GM13977 (cell line): Measurements from ENCODE around the gene VAV1.

ENCODE experiments used
- DNase-seq: peaks from one replicate; pipeline ENCODE4 v3.0.0; 2012; ENCODE audit warnings: low spot score
- in situ Hi-C: fragments of 300-500 bp; cut with MboI; formaldehyde crosslinking; loops from one replicate; pipeline ENCODE4 v1.12.0; 2022; ENCODE audit warnings: low sequenced_read_pairs, low pct_unique_long_range_greater_than_20kb, mixed read lengths, inconsistent platforms; ENCODE audit not compliant: unreplicated experiment
- TF ChIP-seq, protein P1 (sequence below): IDR thresholded peaks from 2 replicates; pipeline ENCODE4 v1.5.1; 2012; ENCODE audit warnings: mild to moderate bottlenecking, control low read depth; ENCODE audit not compliant: insufficient read depth; ENCODE audit errors: extremely low read depth, missing control alignments

The VAV1 gene

DNA sequence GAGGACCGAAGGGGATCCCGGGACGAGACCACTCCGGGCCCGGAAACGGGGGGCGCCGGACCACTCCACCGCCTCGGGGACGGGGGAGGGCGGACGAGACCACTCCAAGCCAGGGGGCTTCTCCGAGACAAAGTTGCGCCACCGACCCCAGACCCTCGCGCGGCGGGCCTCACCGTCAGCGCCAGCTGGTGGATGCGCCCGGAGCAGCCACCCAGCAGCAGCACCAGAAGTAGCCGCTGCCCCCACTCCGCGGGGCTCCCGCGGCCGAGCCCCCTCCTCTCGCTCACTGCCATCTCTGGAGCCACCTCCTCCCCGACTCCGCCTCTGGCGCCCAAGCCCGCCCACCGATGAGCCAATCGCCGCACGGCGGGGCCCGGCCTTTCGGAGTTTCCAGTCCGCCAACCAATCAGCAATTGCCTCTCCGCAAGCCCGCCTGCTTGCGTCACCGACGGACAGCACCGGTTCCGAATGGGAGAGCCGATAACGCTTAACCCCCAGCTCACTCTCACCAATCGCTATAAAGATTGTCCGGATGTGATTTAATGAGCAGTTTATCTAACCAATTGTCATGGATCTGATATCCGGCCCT is 35.1 kb upstream of the VAV1 start, which contains the start of gene GPR108:
Gene GPR108, minus strand, starts transcription at position 297 of the 589 bp plus-strand sequence. Its CDS starts 4 bp downstream, at position 293.
- TF ChIP-seq, protein P1, sequence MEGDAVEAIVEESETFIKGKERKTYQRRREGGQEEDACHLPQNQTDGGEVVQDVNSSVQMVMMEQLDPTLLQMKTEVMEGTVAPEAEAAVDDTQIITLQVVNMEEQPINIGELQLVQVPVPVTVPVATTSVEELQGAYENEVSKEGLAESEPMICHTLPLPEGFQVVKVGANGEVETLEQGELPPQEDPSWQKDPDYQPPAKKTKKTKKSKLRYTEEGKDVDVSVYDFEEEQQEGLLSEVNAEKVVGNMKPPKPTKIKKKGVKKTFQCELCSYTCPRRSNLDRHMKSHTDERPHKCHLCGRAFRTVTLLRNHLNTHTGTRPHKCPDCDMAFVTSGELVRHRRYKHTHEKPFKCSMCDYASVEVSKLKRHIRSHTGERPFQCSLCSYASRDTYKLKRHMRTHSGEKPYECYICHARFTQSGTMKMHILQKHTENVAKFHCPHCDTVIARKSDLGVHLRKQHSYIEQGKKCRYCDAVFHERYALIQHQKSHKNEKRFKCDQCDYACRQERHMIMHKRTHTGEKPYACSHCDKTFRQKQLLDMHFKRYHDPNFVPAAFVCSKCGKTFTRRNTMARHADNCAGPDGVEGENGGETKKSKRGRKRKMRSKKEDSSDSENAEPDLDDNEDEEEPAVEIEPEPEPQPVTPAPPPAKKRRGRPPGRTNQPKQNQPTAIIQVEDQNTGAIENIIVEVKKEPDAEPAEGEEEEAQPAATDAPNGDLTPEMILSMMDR = no peak
- in situ Hi-C loops = loop anchor here (10.0 kb wide), 1 partner anchor 213 kb away; no protein-coding TSS in a partner anchor
- DNase-seq = peak; percentile 99

- in situ Hi-C loops = loop anchor here (10.0 kb wide), 1 partner anchor 213 kb away; no protein-coding TSS in a partner anchor
- peak; percentile 82 for DNase-seq
- TF ChIP-seq, protein P1 = peak; percentile 86
Measured at GRCh38 chr19:6737873-6738786, 34.4 kb upstream of the VAV1 start.

DNA sequence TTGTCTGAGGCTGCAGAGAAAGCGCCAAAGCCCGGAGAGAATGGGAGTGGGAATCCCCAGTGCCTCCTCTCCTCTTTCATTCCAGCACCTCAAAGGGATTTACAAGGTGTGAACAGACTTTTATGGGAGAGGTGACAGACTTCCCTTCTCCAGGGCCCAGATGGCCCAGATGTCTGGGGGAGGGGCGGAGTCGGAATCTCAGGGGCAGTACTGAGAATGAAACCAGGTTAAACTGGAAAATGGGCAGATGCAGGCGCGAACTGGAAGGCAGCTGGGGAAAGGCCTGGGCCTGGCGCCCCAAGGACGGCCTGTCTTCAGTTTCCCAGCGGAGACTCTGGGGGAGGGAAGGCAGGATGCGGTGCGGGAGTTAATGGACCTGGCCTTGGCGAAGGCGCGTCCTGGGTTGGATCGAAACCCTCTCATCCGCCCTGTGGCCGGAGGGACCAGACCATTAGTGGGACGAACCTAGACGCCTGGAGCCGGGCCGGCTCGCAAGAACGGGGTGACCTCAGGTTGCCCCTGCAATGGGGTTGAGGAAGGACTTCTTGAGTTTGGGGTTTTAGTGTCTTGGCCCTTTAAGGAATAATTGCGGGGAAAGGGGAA is 33.6 kb upstream of the VAV1 start:
- DNase-seq = no peak
- in situ Hi-C loops = loop anchor here (10.0 kb wide), 1 partner anchor 214 kb away; no protein-coding TSS in a partner anchor

GRCh38 chr19:6739390-6739882 is 33.1 kb upstream of the VAV1 start, which contains the start of gene TRIP10:
Gene TRIP10 (plus strand): TSS chr19:6739680. CDS start chr19:6739762, 82 bp downstream.
- DNase-seq = peak; percentile 98
- in situ Hi-C loops = loop anchor here (10.0 kb wide), 1 partner anchor 215 kb away; no protein-coding TSS in a partner anchor

More for the DNA sequence above, 33.6 kb upstream of the VAV1 start:
- TF ChIP-seq, protein P1 = no peak

GRCh38 chr19:6739883-6740588 is 32.5 kb upstream of the VAV1 start:
- TF ChIP-seq, protein P1 = no peak
- in situ Hi-C loops = loop anchor here (10.0 kb wide), 2 partner anchors 125 to 215 kb away; no protein-coding TSS in a partner anchor
- peak; percentile 75 for DNase-seq

More at GRCh38 chr19:6739390-6739882, 33.1 kb upstream of the VAV1 start, which contains the start of gene TRIP10:
- TF ChIP-seq, protein P1 = no peak
